Prostate gland (tissue), 2 donors: ENCODE data around the gene HS6ST3.

Experiments used
- POLR2A ChIP-seq: fragments of 450-650 bp; IDR thresholded peaks from one replicate; pipeline ENCODE4 v1.6.1; 2016; ENCODE audit warnings: antibody characterized with exemption, mild to moderate bottlenecking
- POLR2AphosphoS5 ChIP-seq: sonication (generic); formaldehyde crosslinking; IDR thresholded peaks from one replicate; pipeline ENCODE4 v1.6.1; 2017; ENCODE audit warnings: antibody characterized with exemption
- TF ChIP-seq, protein P1 (sequence below), 4 experiments: fragments of 200-600 bp in 2 of 4; fragments of 450-650 bp in 2 of 4; sonication (generic) in 2 of 4; IDR thresholded peaks; 1 replicate in 3 of 4; 2 replicates in 1 of 4; pipeline ENCODE4 v1.5.1; 2016 to 2019; ENCODE audit warnings: antibody characterized with exemption in 4 of 4, mild to moderate bottlenecking in 2 of 4, moderate library complexity in 2 of 4

DNA sequence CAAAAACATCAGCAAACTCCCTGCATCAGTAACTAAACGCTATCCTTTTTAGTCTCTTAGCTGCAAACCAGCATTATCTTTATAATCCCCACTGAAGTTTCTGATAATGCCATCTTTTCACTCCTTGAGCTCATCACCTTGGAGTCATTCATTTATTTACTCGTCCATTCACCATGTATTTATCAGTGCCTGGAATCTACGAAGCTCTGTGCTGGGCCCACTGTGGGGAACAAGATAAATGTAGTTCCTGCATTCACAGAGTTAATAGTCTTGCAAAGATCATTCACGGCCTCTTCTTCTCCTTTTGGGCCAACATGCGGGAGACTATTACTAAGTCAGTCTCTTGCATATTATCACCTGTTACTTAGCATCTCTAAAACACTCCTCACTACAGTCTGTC, 89.4 kb downstream of the HS6ST3 start:
- TF ChIP-seq, protein P1, sequence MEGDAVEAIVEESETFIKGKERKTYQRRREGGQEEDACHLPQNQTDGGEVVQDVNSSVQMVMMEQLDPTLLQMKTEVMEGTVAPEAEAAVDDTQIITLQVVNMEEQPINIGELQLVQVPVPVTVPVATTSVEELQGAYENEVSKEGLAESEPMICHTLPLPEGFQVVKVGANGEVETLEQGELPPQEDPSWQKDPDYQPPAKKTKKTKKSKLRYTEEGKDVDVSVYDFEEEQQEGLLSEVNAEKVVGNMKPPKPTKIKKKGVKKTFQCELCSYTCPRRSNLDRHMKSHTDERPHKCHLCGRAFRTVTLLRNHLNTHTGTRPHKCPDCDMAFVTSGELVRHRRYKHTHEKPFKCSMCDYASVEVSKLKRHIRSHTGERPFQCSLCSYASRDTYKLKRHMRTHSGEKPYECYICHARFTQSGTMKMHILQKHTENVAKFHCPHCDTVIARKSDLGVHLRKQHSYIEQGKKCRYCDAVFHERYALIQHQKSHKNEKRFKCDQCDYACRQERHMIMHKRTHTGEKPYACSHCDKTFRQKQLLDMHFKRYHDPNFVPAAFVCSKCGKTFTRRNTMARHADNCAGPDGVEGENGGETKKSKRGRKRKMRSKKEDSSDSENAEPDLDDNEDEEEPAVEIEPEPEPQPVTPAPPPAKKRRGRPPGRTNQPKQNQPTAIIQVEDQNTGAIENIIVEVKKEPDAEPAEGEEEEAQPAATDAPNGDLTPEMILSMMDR (IDR thresholded peaks at IDR 0.05): no peak
- no peak for TF ChIP-seq POLR2AphosphoS5
- no peak for TF ChIP-seq POLR2A
